GM23248 (cell line): ENCODE measurements around the gene CARD16. TPM values are rescaled to one million over a fixed set of nuclear protein-coding genes. Genes with fewer than 3 reads are reported as not detected.
"Not testable (repeated sequence)": the region's sequence is repeated elsewhere in the genome, so short reads cannot be mapped to it uniquely, and the experiment has no call there.

Source experiments
- DNase-seq: peaks from one replicate; pipeline ENCODE4 v3.0.0-alpha.2; 2015
- H2AFZ ChIP-seq: fragments of 200-600 bp; sonication (generic); 2 replicates; pipeline ENCODE4 v1.6.1; 2016; ENCODE audit warnings: antibody characterized with exemption
- H3F3A ChIP-seq: fragments of 200-600 bp; sonication (generic); 2 replicates; pipeline ENCODE4 v1.6.1; 2016; ENCODE audit warnings: mild to moderate bottlenecking, antibody characterized with exemption, mixed run types; ENCODE audit not compliant: insufficient read depth
- H3K27ac ChIP-seq: fragments of 200-600 bp; sonication (generic); 2 replicates; pipeline ENCODE4 v1.5.1; 2016; ENCODE audit warnings: mild to moderate bottlenecking
- H3K27me3 ChIP-seq: fragments of 200-600 bp; sonication (generic); replicated peaks from 2 replicates; pipeline ENCODE4 v1.6.1; 2016; ENCODE audit warnings: mild to moderate bottlenecking; ENCODE audit not compliant: insufficient read depth
- H3K36me3 ChIP-seq: fragments of 200-600 bp; sonication (generic); 2 replicates; pipeline ENCODE4 v1.6.1; 2016; ENCODE audit warnings: low read depth, mild to moderate bottlenecking
- H3K4me1 ChIP-seq: fragments of 200-600 bp; sonication (generic); 2 replicates; pipeline ENCODE4 v1.6.1; 2016; ENCODE audit warnings: mild to moderate bottlenecking; ENCODE audit not compliant: insufficient read depth
- H3K4me2 ChIP-seq: fragments of 200-600 bp; sonication (generic); one replicate; pipeline ENCODE4 v1.6.1; 2016; ENCODE audit warnings: mild to moderate bottlenecking; ENCODE audit not compliant: unreplicated experiment
- H3K4me3 ChIP-seq: fragments of 200-600 bp; sonication (generic); 2 replicates; pipeline ENCODE4 v1.5.1; 2016; ENCODE audit warnings: mild to moderate bottlenecking
- H3K79me2 ChIP-seq: fragments of 200-600 bp; sonication (generic); 2 replicates; pipeline ENCODE4 v1.6.1; 2016; ENCODE audit warnings: mild to moderate bottlenecking; ENCODE audit not compliant: insufficient read depth
- H3K9ac ChIP-seq: fragments of 200-600 bp; sonication (generic); 2 replicates; pipeline ENCODE4 v1.6.1; 2016; ENCODE audit warnings: mild to moderate bottlenecking
- H3K9me2 ChIP-seq: fragments of 200-600 bp; sonication (generic); 2 replicates; pipeline ENCODE4 v1.6.1; 2016; ENCODE audit warnings: mixed run types, mild to moderate bottlenecking, moderate library complexity; ENCODE audit not compliant: insufficient read depth
- H3K9me3 ChIP-seq: fragments of 200-600 bp; sonication (generic); one replicate; pipeline ENCODE4 v1.6.1; 2017; ENCODE audit warnings: low read depth
- H4K20me1 ChIP-seq: fragments of 200-600 bp; sonication (generic); 2 replicates; pipeline ENCODE4 v1.6.0; 2016; ENCODE audit not compliant: insufficient read depth
- EZH2 ChIP-seq: fragments of 200-600 bp; sonication (generic); IDR thresholded peaks from 2 replicates; pipeline ENCODE4 v1.6.1; 2018; ENCODE audit warnings: antibody characterized with exemption, mild to moderate bottlenecking; ENCODE audit not compliant: insufficient read depth, poor library complexity, severe bottlenecking
- EZH2phosphoT487 ChIP-seq: fragments of 200-600 bp; sonication (generic); IDR thresholded peaks from 2 replicates; pipeline ENCODE4 v1.6.1; 2018; ENCODE audit warnings: antibody characterized with exemption, moderate library complexity, mild to moderate bottlenecking, low read depth; ENCODE audit not compliant: insufficient read depth
- WGBS, 2 experiments: methylation state at CpG; one replicate each; pipeline ENCODE4 v1.1.6; 2015 to 2017; ENCODE audit warnings: low lambda C conversion rate in 2 of 2, low coverage in 1 of 2; ENCODE audit errors: missing lambda C conversion rate in 2 of 2; 5-methylcytosine and 5-hydroxymethylcytosine counted together
- in situ Hi-C: fragments of 300-500 bp; cut with MboI; formaldehyde crosslinking; loops from 2 replicates; pipeline ENCODE4 v1.15.0; 2020
- polyA plus RNA-seq: library from polyadenylated mRNA; unstranded; fragments of >200 nt; fragmentation: Nextera tagmentation; extraction: Ambion mirVana; gene quantifications from 2 replicates; pipeline ENCODE4 v1.2.1, GENCODE V29; 2016
- total RNA-seq: library from RNA; depleted of rRNA; stranded (reverse); fragments of >200 nt; shearing (Covaris generic); gene quantifications from 2 replicates; pipeline ENCODE4 v1.2.3, GENCODE V29; 2014

The CARD16 gene
- total and polyA plus RNA-seq, 2 experiments from 2014 or later, result not detected

GRCh38 chr11:105078283-105078682 is 33.1 kb upstream of the CARD16 start:
- DNase-seq, result no peak
- Histone ChIP-seq H3K9me3 (no peaks in the 10 kb centered on the region), H3K36me3 (no peaks in the 10 kb centered on the region), H3K4me1 (0 out of 2 replicates have a peak, but pooled peaks cover 5% of the 10 kb centered on the region), H3K27me3 (no peaks in the 10 kb centered on the region), H2AFZ (no peak overlapping the region), H3F3A (no peaks in the 10 kb centered on the region), H3K79me2 (no peaks in the 10 kb centered on the region), H4K20me1 (no peaks in the 10 kb centered on the region), H3K4me2 (no peak overlapping the region), H3K4me3 (no peak overlapping the region), H3K9ac (no peak overlapping the region), H3K9me2 (no peaks in the 10 kb centered on the region), H3K27ac (no peak overlapping the region)
- in situ Hi-C loops, result no loop called here
- WGBS, 2 experiments, result 64 to 78% methylated on average over 3 of the region's 3 CpGs
- no peak for TF ChIP-seq EZH2
- no peak for TF ChIP-seq EZH2phosphoT487

GRCh38 chr11:105077141-105077790 is 32.1 kb upstream of the CARD16 start:
- 69 to 71% methylated on average over 4 of the region's 4 CpGs for WGBS, 2 experiments

GRCh38 chr11:105074166-105074530 is 29.0 kb upstream of the CARD16 start:
- no peaks in the 10 kb centered on the region for H3K9me3 ChIP-seq
- H3K27ac ChIP-seq, result no peak overlapping the region
- in situ Hi-C loops, result no loop called here
- H2AFZ ChIP-seq, result no peak overlapping the region
- no peaks in the 10 kb centered on the region for H3K79me2 ChIP-seq
- H3K9me2 ChIP-seq, result no peaks in the 10 kb centered on the region
- H3K4me1 ChIP-seq, result no peaks in the 10 kb centered on the region
- H3K27me3 ChIP-seq, result no peaks in the 10 kb centered on the region
- H3F3A ChIP-seq, result no peaks in the 10 kb centered on the region
- WGBS, 2 experiments, result 95 to 98% methylated on average over 2 of the region's 2 CpGs
- TF ChIP-seq EZH2 (no peak), EZH2phosphoT487 (no peak)
- no peak overlapping the region for H3K4me2 ChIP-seq
- no peaks in the 10 kb centered on the region for H3K36me3 ChIP-seq
- no peaks in the 10 kb centered on the region for H4K20me1 ChIP-seq
- DNase-seq, result no peak
- H3K4me3 ChIP-seq, result no peak overlapping the region
- H3K9ac ChIP-seq, result no peak overlapping the region

More at GRCh38 chr11:105077141-105077790, 32.1 kb upstream of the CARD16 start:
- H3K27ac ChIP-seq, H3K27me3 ChIP-seq, H3K36me3 ChIP-seq, H3K4me1 ChIP-seq, H3K79me2 ChIP-seq, H3K4me3 ChIP-seq, H3K9me3 ChIP-seq, H3K9me2 ChIP-seq, DNase-seq, H3K9ac ChIP-seq, in situ Hi-C loops, H3K4me2 ChIP-seq, H4K20me1 ChIP-seq, H2AFZ ChIP-seq, H3F3A ChIP-seq: not testable (repeated sequence)

GRCh38 chr11:105073456-105074165 is 28.5 kb upstream of the CARD16 start:
- TF ChIP-seq EZH2, result no peak
- Histone ChIP-seq H2AFZ (no peak overlapping the region), H3K4me3 (no peak overlapping the region), H4K20me1 (no peaks in the 10 kb centered on the region), H3K4me1 (no peaks in the 10 kb centered on the region), H3K36me3 (no peaks in the 10 kb centered on the region), H3K27ac (no peak overlapping the region), H3K79me2 (no peaks in the 10 kb centered on the region), H3K9ac (no peak overlapping the region), H3F3A (no peaks in the 10 kb centered on the region), H3K9me2 (no peaks in the 10 kb centered on the region), H3K9me3 (no peaks in the 10 kb centered on the region), H3K4me2 (no peak overlapping the region), H3K27me3 (no peaks in the 10 kb centered on the region)
- 77 to 93% methylated on average over 1 of the region's 1 CpG for WGBS, 2 experiments
- in situ Hi-C loops, result no loop called here
- no peak for DNase-seq

GRCh38 chr11:105072080-105072479 is 26.9 kb upstream of the CARD16 start:
- H4K20me1 ChIP-seq, H3K9ac ChIP-seq, H3K4me3 ChIP-seq, in situ Hi-C loops, H3K27me3 ChIP-seq, H3K9me3 ChIP-seq, H3K9me2 ChIP-seq, H3K4me1 ChIP-seq, H3K79me2 ChIP-seq, DNase-seq, H3K27ac ChIP-seq, H2AFZ ChIP-seq, H3K4me2 ChIP-seq, H3K36me3 ChIP-seq, H3F3A ChIP-seq: not testable (repeated sequence)
- WGBS, 2 experiments, result 13 to 19% methylated on average over 1 to 2 of the region's 2 CpGs
